HUES64 (cell line): ENCODE results near the gene ORC6.

ENCODE experiments used
- H3K27ac ChIP-seq: 2 replicates; pipeline ENCODE4 v1.7.0; 2013; ENCODE audit warnings: low read depth, low read length, inconsistent platforms
- H3K27me3 ChIP-seq: 2 replicates; pipeline ENCODE4 v1.6.1; 2013; ENCODE audit warnings: mild to moderate bottlenecking, low read length; ENCODE audit not compliant: insufficient read depth
- H3K36me3 ChIP-seq: 2 replicates; pipeline ENCODE4 v1.6.1; 2013; ENCODE audit warnings: mild to moderate bottlenecking, low read length; ENCODE audit not compliant: insufficient read depth
- H3K4me1 ChIP-seq: 2 replicates; pipeline ENCODE4 v1.6.1; 2013; ENCODE audit warnings: mild to moderate bottlenecking, low read length, moderate library complexity; ENCODE audit not compliant: insufficient read depth
- H3K4me3 ChIP-seq: 2 replicates; pipeline ENCODE4 v1.5.1; 2013; ENCODE audit warnings: mild to moderate bottlenecking, low read length, moderate library complexity
- H3K9ac ChIP-seq: 2 replicates; pipeline ENCODE4 v1.6.1; 2013; ENCODE audit warnings: mild to moderate bottlenecking, low read depth, low read length
- H3K9me3 ChIP-seq: 2 replicates; pipeline ENCODE4 v1.6.1; 2013; ENCODE audit warnings: low read depth, low read length; ENCODE audit not compliant: insufficient read depth
- WGBS: fragments of 150-250, 120-280 bp; methylation state at CpG from one replicate; pipeline ENCODE4 v1.1.7; 2013; ENCODE audit warnings: missing lambda C conversion rate; 5-methylcytosine and 5-hydroxymethylcytosine counted together

ORC6 gene

GRCh38 chr16:46701615-46702014 is 12.2 kb downstream of the ORC6 start:
- Histone ChIP-seq H3K27me3 (no peaks in the 10 kb centered on the region), H3K4me1 (no peaks in the 10 kb centered on the region), H3K36me3 (peaks cover 46% of the 10 kb centered on the region), H3K9ac (no peak overlapping the region), H3K9me3 (no peaks in the 10 kb centered on the region), H3K4me3 (no peak overlapping the region), H3K27ac (no peak overlapping the region)
- WGBS, result 92% methylated on average over 4 of the region's 4 CpGs

- Histone ChIP-seq H3K36me3 (peaks cover 42% of the 10 kb centered on the region), H3K9me3 (no peaks in the 10 kb centered on the region), H3K27me3 (no peaks in the 10 kb centered on the region), H3K9ac (no peak overlapping the region), H3K4me1 (no peaks in the 10 kb centered on the region), H3K27ac (no peak overlapping the region), H3K4me3 (no peak overlapping the region)
- no CpG with 5 or more reads among the region's 2 CpGs for WGBS
These were observed 12.6 kb downstream of the ORC6 start for GRCh38 chr16:46702030-46702429.

GRCh38 chr16:46706642-46707041 is 17.2 kb downstream of the ORC6 start:
- no peak overlapping the region for H3K9ac ChIP-seq
- no peaks in the 10 kb centered on the region for H3K4me1 ChIP-seq
- no peak overlapping the region for H3K4me3 ChIP-seq
- no peaks in the 10 kb centered on the region for H3K9me3 ChIP-seq
- no CpG with 5 or more reads among the region's 1 CpG for WGBS
- peaks cover 7% of the 10 kb centered on the region; the same call in 1 of the 2 replicates for H3K36me3 ChIP-seq
- H3K27ac ChIP-seq, result no peak overlapping the region
- no peaks in the 10 kb centered on the region for H3K27me3 ChIP-seq

GRCh38 chr16:46709469-46710005 is 20.1 kb downstream of the ORC6 start:
- H3K4me3 ChIP-seq, result no peak overlapping the region
- H3K4me1 ChIP-seq, result no peaks in the 10 kb centered on the region
- H3K9me3 ChIP-seq, result no peaks in the 10 kb centered on the region
- 79% methylated on average over 3 of the region's 3 CpGs for WGBS
- H3K27ac ChIP-seq, result no peak overlapping the region
- no peaks in the 10 kb centered on the region for H3K36me3 ChIP-seq
- no peaks in the 10 kb centered on the region for H3K27me3 ChIP-seq
- no peak overlapping the region for H3K9ac ChIP-seq

GRCh38 chr16:46711106-46712058 is 21.9 kb downstream of the ORC6 start:
- H3K27me3 ChIP-seq, result no peaks in the 10 kb centered on the region
- no peak overlapping the region for H3K9ac ChIP-seq
- no peak overlapping the region for H3K27ac ChIP-seq
- no peaks in the 10 kb centered on the region for H3K36me3 ChIP-seq
- no peak overlapping the region for H3K4me3 ChIP-seq
- H3K4me1 ChIP-seq, result no peaks in the 10 kb centered on the region
- H3K9me3 ChIP-seq, result no peaks in the 10 kb centered on the region
- 92% methylated on average over 10 of the region's 10 CpGs for WGBS

GRCh38 chr16:46712911-46713310 is 23.5 kb downstream of the ORC6 start:
- Histone ChIP-seq H3K9ac (no peak overlapping the region), H3K36me3 (no peaks in the 10 kb centered on the region), H3K27me3 (no peaks in the 10 kb centered on the region), H3K9me3 (no peaks in the 10 kb centered on the region), H3K4me3 (no peak overlapping the region), H3K27ac (no peak overlapping the region), H3K4me1 (no peaks in the 10 kb centered on the region)
- WGBS, result 93% methylated on average over 2 of the region's 3 CpGs

GRCh38 chr16:46713634-46714033 is 24.2 kb downstream of the ORC6 start:
- Histone ChIP-seq H3K27me3 (no peaks in the 10 kb centered on the region), H3K4me1 (no peaks in the 10 kb centered on the region), H3K4me3 (no peak overlapping the region), H3K9me3 (no peaks in the 10 kb centered on the region), H3K36me3 (no peaks in the 10 kb centered on the region), H3K27ac (no peak overlapping the region), H3K9ac (no peak overlapping the region)
- 88% methylated on average over 3 of the region's 3 CpGs for WGBS

- no peaks in the 10 kb centered on the region for H3K27me3 ChIP-seq
- H3K36me3 ChIP-seq, result no peaks in the 10 kb centered on the region
- WGBS, result 94% methylated on average over 6 of the region's 7 CpGs
- no peak overlapping the region for H3K9ac ChIP-seq
- no peaks in the 10 kb centered on the region for H3K4me1 ChIP-seq
- no peak overlapping the region for H3K27ac ChIP-seq
- H3K4me3 ChIP-seq, result no peak overlapping the region
- H3K9me3 ChIP-seq, result no peaks in the 10 kb centered on the region
These were observed 25.5 kb downstream of the ORC6 start for GRCh38 chr16:46714797-46715591.

GRCh38 chr16:46715769-46716305 is 26.4 kb downstream of the ORC6 start:
- Histone ChIP-seq H3K9me3 (no peaks in the 10 kb centered on the region), H3K4me3 (no peak overlapping the region), H3K27me3 (no peaks in the 10 kb centered on the region), H3K9ac (no peak overlapping the region), H3K36me3 (no peaks in the 10 kb centered on the region), H3K4me1 (no peaks in the 10 kb centered on the region), H3K27ac (no peak overlapping the region)
- 74% methylated on average over 6 of the region's 6 CpGs for WGBS

GRCh38 chr16:46717692-46718091 is 28.2 kb downstream of the ORC6 start:
- no peaks in the 10 kb centered on the region for H3K36me3 ChIP-seq
- no peak overlapping the region for H3K27ac ChIP-seq
- H3K9me3 ChIP-seq, result no peaks in the 10 kb centered on the region
- no peaks in the 10 kb centered on the region for H3K4me1 ChIP-seq
- H3K9ac ChIP-seq, result no peak overlapping the region
- 90% methylated on average over 2 of the region's 2 CpGs for WGBS
- no peak overlapping the region for H3K4me3 ChIP-seq
- H3K27me3 ChIP-seq, result no peaks in the 10 kb centered on the region

GRCh38 chr16:46718214-46718613 is 28.8 kb downstream of the ORC6 start:
- Histone ChIP-seq H3K36me3 (no peaks in the 10 kb centered on the region), H3K4me1 (no peaks in the 10 kb centered on the region), H3K9me3 (no peaks in the 10 kb centered on the region), H3K4me3 (no peak overlapping the region), H3K27me3 (no peaks in the 10 kb centered on the region), H3K27ac (no peak overlapping the region), H3K9ac (no peak overlapping the region)
- WGBS, result 95% methylated on average over 8 of the region's 8 CpGs
